K562 (cell line): Measurements from ENCODE around the gene KEL. TPM values are rescaled to one million over a fixed set of nuclear protein-coding genes. Genes with fewer than 3 reads are reported as not detected.

Experiments used
- BRCA1 ChIP-seq, 2 experiments: fragments of 450-650 bp in 1 of 2; sonication (generic) in 1 of 2; formaldehyde crosslinking in 1 of 2; IDR thresholded peaks; 2 replicates each; pipeline versions ENCODE4 v1.5.0 to v1.6.1; 2017 to 2020; ENCODE audit warnings: mild to moderate bottlenecking in 1 of 2, missing genetic modification reagents in 1 of 2
- CBX2 ChIP-seq: fragments of 200-600 bp; sonication (generic); IDR thresholded peaks from one replicate; pipeline ENCODE4 v1.6.1; 2012; ENCODE audit warnings: mild to moderate bottlenecking, low read length, inconsistent platforms; ENCODE audit not compliant: insufficient read depth, poor library complexity, severe bottlenecking
- CLOCK ChIP-seq: fragments of 250-450 bp; sonication (Bioruptor Pico); IDR thresholded peaks from 2 replicates; pipeline ENCODE4 v1.4.0; 2020; ENCODE audit warnings: mild to moderate bottlenecking, moderate library complexity, borderline replicate concordance
- CREB3 ChIP-seq: fragments of 450-650 bp; conservative IDR thresholded peaks from 2 replicates; pipeline ENCODE4 v1.6.1; 2016; ENCODE audit warnings: missing genetic modification characterization, low read depth, mild to moderate bottlenecking, missing compliant biosample characterization, moderate library complexity
- JUN ChIP-seq, 2 experiments: sonication (generic) in 1 of 2; formaldehyde crosslinking in 1 of 2; IDR thresholded peaks; 2 replicates each; pipeline versions ENCODE4 v1.6.1 to v1.8.0; 2012 to 2022; ENCODE audit warnings: borderline replicate concordance in 2 of 2, mild to moderate bottlenecking in 2 of 2, improper control_type of control experiment in 1 of 2, low read depth in 1 of 2, low read length in 1 of 2, missing genetic modification reagents in 1 of 2
- KLF1 ChIP-seq: fragments of 450-650 bp; IDR thresholded peaks from 2 replicates; pipeline ENCODE4 v1.6.1; 2016; ENCODE audit warnings: missing genetic modification characterization, missing compliant biosample characterization
- MEF2D ChIP-seq: conservative IDR thresholded peaks from 2 replicates; pipeline ENCODE4 v1.6.1; 2016; ENCODE audit warnings: low read depth, missing genetic modification characterization, missing compliant biosample characterization
- THRA ChIP-seq: fragments of 450-650 bp; IDR thresholded peaks from 2 replicates; pipeline ENCODE4 v1.6.1; 2017; ENCODE audit warnings: mild to moderate bottlenecking, moderate library complexity
- THRB ChIP-seq: fragments of 450-650 bp; formaldehyde crosslinking; conservative IDR thresholded peaks from 2 replicates; pipeline ENCODE4 v1.4.0; 2022; ENCODE audit warnings: mild to moderate bottlenecking, missing genetic modification characterization
- XRCC4 ChIP-seq: IDR thresholded peaks from one replicate; pipeline ENCODE4 v1.6.1; 2011; ENCODE audit not compliant: insufficient read depth, insufficient read length; ENCODE audit errors: extremely low read depth
- ZBTB12 ChIP-seq: fragments of 250-450 bp; sonication (Bioruptor Pico); IDR thresholded peaks from 2 replicates; pipeline ENCODE4 v1.4.0; 2020
- ZBTB17 ChIP-seq: fragments of 450-650 bp; formaldehyde crosslinking; IDR thresholded peaks from 2 replicates; pipeline ENCODE4 v1.4.0; 2020; ENCODE audit warnings: mild to moderate bottlenecking
- ZMIZ1 ChIP-seq, 2 experiments: fragments of 150-350 bp in 1 of 2; IDR thresholded peaks; 2 replicates each; pipeline ENCODE4 v1.6.1; 2012 to 2016; ENCODE audit warnings: low read depth in 2 of 2, low read length in 2 of 2, mild to moderate bottlenecking in 1 of 2, moderate library complexity in 1 of 2
- polyA plus RNA-seq, 8 experiments: library from polyadenylated mRNA; depleted of rRNA in 4 of 8; stranded (reverse) in 5 of 8; unstranded in 3 of 8; fragments of >200 nt; fragmentation: Nextera tagmentation in 2 of 8; fragmentation: Illumina TruSeq in 1 of 8; extraction: Ambion mirVana in 2 of 8; extraction: Trizol in 1 of 8; gene quantifications; 2 replicates each; pipeline versions ENCODE4 v1.2.1 to v1.2.3, GENCODE V29; 2011 to 2014; ENCODE audit warnings: inconsistent platforms in 1 of 8, missing spikeins in 1 of 8
- total RNA-seq, 7 experiments: library from RNA; depleted of rRNA in 6 of 7; stranded (reverse); fragments of >200 nt in 6 of 7; fragmentation: Illumina TruSeq in 2 of 7; extraction: Trizol in 2 of 7; gene quantifications; 2 replicates each; pipeline versions ENCODE4 v1.2.1 to v1.2.3, GENCODE V29; 2011 to 2021; ENCODE audit warnings: low replicate concordance in 1 of 7

The KEL gene
- total and polyA plus RNA-seq, 9 of the 15 experiments (the other 6 are each of a cell fraction or from before 2014, with no cell fraction given), result 9.0 to 47.4 (median 22.2) TPM

- TF ChIP-seq ZMIZ1 (IDR thresholded peaks at IDR 0.05; ENCODE audit: low read depth in 2 of 2, low read length in 2 of 2), result peak in 1 of 2 experiments; percentile 31; a peak in 1 of 4 replicates
- no peak for TF ChIP-seq ZBTB12 (CRISPR knock-in tag)
- TF ChIP-seq CBX2, result no peak
- TF ChIP-seq BRCA1 (IDR thresholded peaks at IDR 0.05), result no peak
- no peak for TF ChIP-seq BRCA1 (CRISPR knock-in tag; IDR thresholded peaks at IDR 0.05)
- no peak for TF ChIP-seq XRCC4
- no peak for TF ChIP-seq KLF1 (tag)
- TF ChIP-seq MEF2D (tag), result no peak
- TF ChIP-seq THRB, result no peak
- TF ChIP-seq ZBTB17 (CRISPR knock-in tag), result no peak
- TF ChIP-seq THRA, result no peak
- TF ChIP-seq JUN (IDR thresholded peaks at IDR 0.05; ENCODE audit: borderline replicate concordance, low read depth, low read length), result no peak
- TF ChIP-seq JUN (CRISPR knock-in tag; IDR thresholded peaks at IDR 0.05; ENCODE audit: borderline replicate concordance), result no peak
- TF ChIP-seq CLOCK (CRISPR knock-in tag), result no peak
- no peak for TF ChIP-seq CREB3 (tag)
These were observed 46.1 kb upstream of the KEL start (continued) for GRCh38 chr7:143008007-143008901.
